Stimulated activated CD8-positive, alpha-beta memory T cell treated with anti-CD3 and anti-CD28 coated beads, Interleukin-4, amount 100 ng/mL, for 4 hours (primary cell): ENCODE data around the gene JUND.

Experiments
- DNase-seq, 2 donors: peaks; one replicate each; pipeline ENCODE4 v3.0.0-alpha.2; 2020; ENCODE audit warnings: low read depth in 2 of 2, low spot score in 1 of 2

The JUND gene

DNA sequence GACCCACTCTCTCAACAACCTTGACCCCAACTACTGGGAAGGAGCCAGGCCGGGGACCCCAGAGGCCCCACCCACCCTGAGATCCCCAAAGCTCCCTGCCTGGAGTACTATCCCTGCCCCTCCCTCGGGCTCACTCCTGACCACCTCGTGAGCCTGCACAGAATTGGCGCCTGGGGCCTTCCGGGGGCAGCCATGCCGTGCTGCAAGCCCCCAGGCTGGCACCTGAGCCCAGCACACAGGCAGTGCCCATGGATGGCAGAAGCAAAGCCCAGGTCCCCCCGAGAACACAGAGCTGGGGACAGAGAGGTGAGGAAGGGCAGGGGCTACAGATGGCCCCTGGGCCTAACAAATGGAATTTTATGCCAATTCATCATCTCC is 27.5 kb upstream of the JUND start:
- DNase-seq, result no peak

DNA sequence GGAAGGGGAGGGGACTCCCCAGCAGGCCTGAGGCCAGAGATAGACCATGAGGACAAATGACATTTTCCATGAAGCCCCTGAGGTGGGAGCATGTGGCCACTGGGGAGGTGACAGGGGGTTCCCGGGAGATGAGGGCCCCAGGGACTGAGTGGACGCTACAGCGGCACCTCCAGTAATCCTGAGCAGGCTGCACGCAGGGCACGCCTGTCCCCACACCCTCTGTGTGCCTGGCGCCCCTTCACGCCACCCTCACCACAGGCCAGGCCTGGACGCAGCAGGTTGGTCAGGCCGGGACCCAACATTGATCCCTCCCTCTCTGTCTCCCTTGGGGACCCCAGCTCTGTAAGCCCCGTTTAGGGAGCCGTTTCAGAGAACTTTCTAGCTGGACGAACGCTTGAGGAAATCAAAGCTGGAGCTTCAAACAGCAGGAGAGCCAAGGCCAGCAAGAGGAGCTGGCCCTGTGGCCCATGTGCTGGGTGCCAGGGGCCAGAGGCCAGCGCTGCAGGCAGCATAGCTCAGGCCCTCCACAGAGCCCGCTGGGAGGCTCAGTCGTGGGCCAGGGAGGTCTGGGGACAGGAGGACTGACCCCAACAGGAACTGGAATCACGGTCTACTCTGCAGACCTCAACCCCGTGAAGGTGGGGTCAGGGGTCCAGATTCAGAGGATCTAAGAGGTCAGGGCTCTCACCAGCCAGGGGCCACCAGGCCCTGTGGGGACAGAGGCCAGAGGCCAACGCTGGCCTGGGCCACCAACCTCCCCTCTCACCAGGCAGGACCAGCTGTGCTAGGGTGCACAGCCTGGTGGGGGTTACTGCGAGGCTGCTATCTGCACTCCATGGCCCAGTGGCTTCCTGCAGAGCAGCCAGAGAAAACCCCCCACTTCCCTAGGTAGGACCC is 26.9 kb upstream of the JUND start:
- DNase-seq, result no peak

DNA sequence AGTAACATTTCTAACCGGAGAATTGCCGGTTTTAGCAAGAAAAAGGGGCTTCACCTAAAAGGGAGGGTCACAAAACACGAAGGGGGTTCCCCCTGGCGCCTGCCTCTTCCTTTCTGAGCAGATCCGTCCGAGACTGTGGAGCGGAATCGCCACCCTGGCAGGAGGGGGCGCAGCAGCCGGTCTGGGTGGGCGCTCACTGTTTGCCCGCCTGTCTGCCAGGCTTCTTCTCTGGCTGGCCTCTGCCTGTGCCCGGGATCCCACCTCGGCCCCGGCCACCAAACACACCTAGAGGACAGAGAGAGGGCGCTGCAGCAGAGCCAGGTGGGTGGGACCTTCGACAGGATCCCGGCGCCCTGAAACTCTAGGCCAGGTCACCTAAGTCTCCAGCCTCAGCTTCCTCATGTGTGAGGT is 25.9 kb upstream of the JUND start:
- DNase-seq, result no peak

DNA sequence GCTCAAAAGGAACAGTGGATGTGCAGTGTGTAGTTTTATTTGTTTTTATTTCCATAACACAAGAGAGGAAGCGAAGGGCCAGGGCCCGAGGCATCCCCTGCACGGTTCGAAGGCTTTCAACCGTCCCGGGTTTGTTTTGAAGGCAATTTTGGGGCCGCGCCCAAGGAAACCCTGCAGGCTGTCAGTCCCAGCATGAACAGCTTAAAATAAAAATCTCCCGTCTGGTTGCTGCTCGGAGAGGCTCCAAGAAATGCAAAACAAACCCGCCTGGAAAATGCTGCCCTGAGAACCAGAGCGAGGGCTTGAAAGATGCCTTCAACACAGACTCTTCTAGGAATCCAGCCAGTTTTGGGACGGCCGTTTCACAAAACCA is 25.5 kb upstream of the JUND start:
- no peak for DNase-seq

GRCh38 chr19:18306209-18306887 is 24.9 kb upstream of the JUND start:
- no peak for DNase-seq

DNA sequence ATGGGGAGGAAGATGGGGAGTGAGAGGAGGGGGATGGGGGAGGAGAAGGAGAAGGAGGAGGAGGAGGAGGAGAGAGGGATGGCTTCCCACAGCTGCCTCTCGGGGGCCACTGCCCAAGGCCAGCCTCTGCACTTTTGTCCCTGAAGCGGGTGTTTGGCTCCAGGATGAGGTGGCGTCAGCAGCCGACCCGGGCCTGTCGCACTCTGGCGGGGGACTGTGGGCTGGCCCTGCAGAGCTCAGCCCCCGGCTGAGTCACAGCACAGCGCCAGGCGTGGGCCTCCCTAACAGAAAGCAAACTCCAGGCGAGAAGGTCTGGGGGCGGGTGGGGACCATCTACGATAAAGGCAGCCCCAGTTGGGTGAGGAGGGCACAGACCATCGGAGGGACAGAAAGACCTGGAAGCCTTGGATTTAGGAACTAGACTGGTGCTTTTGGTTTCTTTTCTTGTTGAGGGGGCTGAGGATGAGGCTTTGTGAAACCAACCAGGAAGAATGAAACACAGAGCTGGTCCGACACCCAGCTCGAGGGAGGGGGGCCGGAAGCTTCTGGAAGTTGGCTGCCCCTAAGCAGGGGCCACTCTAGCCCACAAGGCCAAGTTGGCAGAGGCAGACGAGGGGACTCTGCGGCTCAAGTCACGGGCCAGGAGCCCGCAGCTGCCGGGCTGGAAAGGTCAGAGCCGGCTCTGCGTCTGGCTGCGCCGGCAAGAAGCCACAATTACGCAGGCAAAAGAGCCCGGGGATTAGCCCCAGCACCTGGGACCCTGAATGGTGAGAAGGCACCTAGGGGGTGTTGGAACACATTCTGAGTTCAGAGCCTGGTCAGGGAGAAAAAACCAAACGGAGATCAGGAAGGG is 23.3 kb upstream of the JUND start:
- DNase-seq, result peak; percentile 71 to 83

DNA sequence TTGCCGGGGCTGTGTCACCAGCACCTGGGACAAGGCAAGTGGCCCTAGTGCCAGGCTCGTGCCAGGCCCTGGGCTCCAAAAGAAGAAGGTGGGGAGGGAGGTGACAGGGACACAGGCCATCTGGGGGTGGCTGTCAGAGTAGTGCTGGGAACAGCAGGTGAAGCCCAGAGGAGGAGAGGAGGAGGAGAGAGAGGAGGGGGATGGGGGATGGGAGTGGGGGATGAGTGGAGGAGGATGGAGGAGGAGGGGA is 22.7 kb upstream of the JUND start:
- DNase-seq, result no peak

GRCh38 chr19:18301718-18302111 is 20.3 kb upstream of the JUND start:
- DNase-seq, result no peak

DNA sequence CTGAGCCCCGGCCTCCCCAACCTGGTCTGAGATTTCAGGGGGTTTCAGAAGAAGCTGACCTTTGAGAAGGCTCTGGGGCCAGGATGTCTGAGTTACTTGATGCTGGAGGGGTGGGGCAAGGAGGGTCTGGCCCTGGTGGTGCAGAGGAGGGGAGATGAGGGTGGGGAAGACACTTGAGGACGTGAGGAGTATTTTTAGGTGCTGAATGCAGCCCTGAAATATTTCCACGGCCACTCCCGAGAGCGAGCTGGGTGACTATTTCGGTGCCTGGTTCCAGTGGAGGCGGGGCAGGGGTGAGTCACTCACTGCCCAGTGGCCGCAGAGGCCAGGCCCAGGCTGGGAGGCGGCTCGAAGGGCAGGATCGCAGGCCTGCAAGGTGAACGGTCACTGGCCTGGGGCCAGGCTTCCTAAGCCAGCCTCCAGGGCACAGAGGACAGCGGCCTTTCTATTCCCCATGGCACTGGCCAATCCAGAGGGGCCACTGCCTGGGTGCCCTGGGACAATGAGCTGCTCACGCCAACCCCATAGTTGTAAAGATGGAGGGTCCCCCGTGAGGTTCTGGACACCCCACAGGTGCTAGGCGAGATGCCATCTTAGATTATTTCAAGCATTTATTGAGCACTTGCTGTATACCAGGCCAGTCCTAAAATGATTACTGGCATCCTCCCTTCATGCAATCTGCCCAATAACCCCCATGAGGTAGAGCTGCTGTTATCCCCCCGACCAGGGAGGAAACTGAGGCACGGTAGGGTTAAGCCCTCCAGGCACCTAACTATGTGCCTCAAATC is 19.7 kb upstream of the JUND start:
- DNase-seq, result no peak

- no peak for DNase-seq
These were observed 18.2 kb upstream of the JUND start for GRCh38 chr19:18299654-18300053.

- no peak for DNase-seq
These were observed 17.2 kb upstream of the JUND start for GRCh38 chr19:18298601-18299000.

- DNase-seq, result no peak
These were observed 15.9 kb upstream of the JUND start for GRCh38 chr19:18297308-18297707.

- DNase-seq, result no peak
These were observed 13.6 kb upstream of the JUND start for GRCh38 chr19:18295034-18295451.

DNA sequence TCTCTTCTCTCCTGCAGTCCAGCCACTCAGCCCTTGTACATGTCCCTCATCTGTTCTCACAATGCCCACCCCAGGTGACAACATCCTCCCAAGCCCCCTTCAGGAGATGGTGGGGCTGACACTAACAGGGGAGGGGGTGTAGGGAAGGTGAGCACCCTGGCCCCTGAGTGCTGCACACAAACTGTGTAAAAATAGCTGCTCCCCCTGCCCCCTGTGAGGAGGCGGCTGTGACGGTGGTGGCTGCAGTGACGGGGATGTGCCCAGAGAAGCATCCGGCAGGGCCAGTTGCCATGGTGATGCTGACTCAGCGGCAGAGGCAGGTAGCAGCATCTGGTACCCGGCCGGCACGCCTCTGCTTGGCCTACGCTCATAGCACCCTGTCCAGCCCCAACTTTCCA is 13.0 kb upstream of the JUND start:
- peak; percentile 89 to 92 for DNase-seq

DNA sequence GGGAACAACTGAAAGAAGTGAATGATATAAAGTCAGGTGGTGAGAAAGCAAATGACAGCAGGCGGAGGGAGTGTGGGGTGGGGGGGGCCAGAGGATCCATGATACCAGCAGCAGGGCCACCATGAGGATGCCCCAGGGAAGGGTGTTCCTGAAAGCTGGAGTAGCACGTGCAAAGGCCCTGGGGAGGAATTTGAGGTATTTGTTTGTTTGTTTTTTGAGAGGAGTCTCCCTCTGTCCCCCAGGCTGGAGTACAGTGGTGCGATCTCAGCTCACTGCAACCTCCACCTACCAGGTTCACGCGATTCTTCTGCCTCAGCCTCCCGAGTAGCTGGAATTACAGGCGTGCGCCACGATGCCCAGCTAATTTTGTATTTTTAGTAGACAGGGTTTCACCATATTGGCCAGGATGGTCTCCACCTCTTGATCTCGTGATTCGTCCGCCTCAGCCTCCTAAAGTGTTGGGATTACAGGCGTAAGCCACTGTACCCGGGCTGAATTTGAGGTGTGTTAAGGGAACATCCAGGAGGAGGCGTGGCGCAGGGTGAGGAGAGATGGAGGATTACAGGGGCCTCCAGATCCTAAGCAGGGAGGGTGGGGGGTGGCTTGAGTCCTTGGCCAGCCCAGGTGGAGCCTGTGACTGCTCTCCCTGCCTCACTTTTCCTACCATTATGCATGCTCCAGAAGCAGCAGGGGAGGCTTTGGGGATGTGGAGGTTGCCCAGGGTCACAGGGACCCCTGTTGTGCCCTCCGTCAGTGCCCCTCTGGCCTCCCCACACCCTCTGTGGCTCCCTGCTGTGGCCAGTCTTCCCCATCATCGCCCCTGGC is 12.4 kb upstream of the JUND start:
- no peak for DNase-seq

GRCh38 chr19:18292810-18293641 is 11.6 kb upstream of the JUND start:
- no peak for DNase-seq

GRCh38 chr19:18292462-18292809 is 11.0 kb upstream of the JUND start:
- no peak for DNase-seq

GRCh38 chr19:18291590-18292461 is 10.4 kb upstream of the JUND start:
- peak; percentile 60 to 84 for DNase-seq
